Kidney epithelial cell (primary cell): ENCODE results near the gene BCL11B. TPM values are rescaled to one million over a fixed set of nuclear protein-coding genes. Genes with fewer than 3 reads are reported as not detected.

Experiments used
- DNase-seq: peaks from one replicate; pipeline ENCODE4 v3.0.0-alpha.2; 2010; ENCODE audit warnings: low read depth
- H3K27me3 ChIP-seq: 2 replicates; pipeline ENCODE4 v1.6.0; 2011; ENCODE audit warnings: low read length; ENCODE audit not compliant: control insufficient read depth, insufficient read depth
- H3K36me3 ChIP-seq: 2 replicates; pipeline ENCODE4 v1.5.1; 2011; ENCODE audit warnings: low read length; ENCODE audit not compliant: control insufficient read depth, insufficient read depth
- H3K4me3 ChIP-seq: 2 replicates; pipeline ENCODE4 v1.5.1; 2011; ENCODE audit warnings: low read depth, mild to moderate bottlenecking, control low read depth, low read length
- total RNA-seq: library from RNA; depleted of rRNA; stranded (reverse); fragments of >200 nt; gene quantifications from 2 replicates; pipeline ENCODE4 v1.2.3, GENCODE V29; 2015
- TF ChIP-seq, protein P1 (sequence below): IDR thresholded peaks from 2 replicates; pipeline ENCODE4 v1.5.1; 2011; ENCODE audit warnings: mild to moderate bottlenecking, moderate library complexity, low read length, control low read depth, inconsistent platforms; ENCODE audit not compliant: insufficient read depth, poor library complexity, severe bottlenecking

BCL11B gene
- total RNA-seq, 1 donor from 2014 or later = 2.3 TPM

- Histone ChIP-seq H3K27me3 (no peaks in the 10 kb centered on the region), H3K4me3 (no peak overlapping the region), H3K36me3 (no peaks in the 10 kb centered on the region)
- TF ChIP-seq, protein P1, sequence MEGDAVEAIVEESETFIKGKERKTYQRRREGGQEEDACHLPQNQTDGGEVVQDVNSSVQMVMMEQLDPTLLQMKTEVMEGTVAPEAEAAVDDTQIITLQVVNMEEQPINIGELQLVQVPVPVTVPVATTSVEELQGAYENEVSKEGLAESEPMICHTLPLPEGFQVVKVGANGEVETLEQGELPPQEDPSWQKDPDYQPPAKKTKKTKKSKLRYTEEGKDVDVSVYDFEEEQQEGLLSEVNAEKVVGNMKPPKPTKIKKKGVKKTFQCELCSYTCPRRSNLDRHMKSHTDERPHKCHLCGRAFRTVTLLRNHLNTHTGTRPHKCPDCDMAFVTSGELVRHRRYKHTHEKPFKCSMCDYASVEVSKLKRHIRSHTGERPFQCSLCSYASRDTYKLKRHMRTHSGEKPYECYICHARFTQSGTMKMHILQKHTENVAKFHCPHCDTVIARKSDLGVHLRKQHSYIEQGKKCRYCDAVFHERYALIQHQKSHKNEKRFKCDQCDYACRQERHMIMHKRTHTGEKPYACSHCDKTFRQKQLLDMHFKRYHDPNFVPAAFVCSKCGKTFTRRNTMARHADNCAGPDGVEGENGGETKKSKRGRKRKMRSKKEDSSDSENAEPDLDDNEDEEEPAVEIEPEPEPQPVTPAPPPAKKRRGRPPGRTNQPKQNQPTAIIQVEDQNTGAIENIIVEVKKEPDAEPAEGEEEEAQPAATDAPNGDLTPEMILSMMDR = no peak
- DNase-seq = no peak
Measured at GRCh38 chr14:99289394-99290189, 17.6 kb upstream of the BCL11B start.

DNA sequence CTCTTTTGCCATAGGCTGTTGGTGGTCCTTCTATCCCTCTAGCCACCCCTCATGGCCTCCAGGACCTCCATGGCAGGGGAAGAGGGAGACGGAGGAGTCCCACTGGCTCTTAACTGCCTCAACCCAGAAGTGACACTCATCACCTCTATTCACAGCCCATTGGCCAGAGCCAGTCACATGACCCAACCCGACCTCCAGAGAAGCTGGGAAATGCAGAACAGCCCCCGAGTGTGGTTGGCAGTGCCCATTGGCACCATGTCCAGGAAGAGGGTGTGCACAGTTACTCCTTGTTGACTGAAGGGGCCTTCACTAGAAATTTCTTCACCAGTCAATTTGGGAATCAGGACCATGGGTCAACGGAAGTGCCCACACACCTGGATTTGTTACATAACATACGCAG lies 17.0 kb upstream of the BCL11B start:
- TF ChIP-seq, protein P1 = no peak
- Histone ChIP-seq H3K27me3 (no peaks in the 10 kb centered on the region), H3K4me3 (no peak overlapping the region), H3K36me3 (no peaks in the 10 kb centered on the region)
- no peak for DNase-seq

GRCh38 chr14:99287269-99287942 lies 15.4 kb upstream of the BCL11B start:
- Histone ChIP-seq H3K4me3 (no peak overlapping the region), H3K27me3 (no peaks in the 10 kb centered on the region), H3K36me3 (no peaks in the 10 kb centered on the region)
- TF ChIP-seq, protein P1 = no peak
- DNase-seq = no peak

DNA sequence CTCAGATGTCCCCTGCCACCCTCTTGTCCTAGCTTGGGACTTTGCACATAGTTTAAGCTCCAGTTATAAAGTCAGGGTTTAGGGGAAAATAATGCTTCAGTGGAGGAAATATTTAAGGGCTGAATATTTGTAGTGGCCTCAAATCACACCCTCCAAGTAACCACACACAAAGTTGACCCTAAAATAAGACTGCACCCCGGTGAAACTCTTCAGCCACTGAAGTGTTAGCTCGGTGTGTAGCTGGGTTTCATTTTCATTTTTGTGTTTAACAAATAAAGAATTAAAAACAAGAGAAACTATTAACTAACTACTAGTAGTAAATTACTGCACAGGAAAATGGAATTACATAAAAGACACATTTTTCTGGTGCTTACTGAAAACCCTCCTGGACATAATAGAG lies 14.8 kb upstream of the BCL11B start:
- DNase-seq = no peak
- Histone ChIP-seq H3K36me3 (no peaks in the 10 kb centered on the region), H3K27me3 (no peaks in the 10 kb centered on the region), H3K4me3 (no peak overlapping the region)
- TF ChIP-seq, protein P1 = no peak

DNA sequence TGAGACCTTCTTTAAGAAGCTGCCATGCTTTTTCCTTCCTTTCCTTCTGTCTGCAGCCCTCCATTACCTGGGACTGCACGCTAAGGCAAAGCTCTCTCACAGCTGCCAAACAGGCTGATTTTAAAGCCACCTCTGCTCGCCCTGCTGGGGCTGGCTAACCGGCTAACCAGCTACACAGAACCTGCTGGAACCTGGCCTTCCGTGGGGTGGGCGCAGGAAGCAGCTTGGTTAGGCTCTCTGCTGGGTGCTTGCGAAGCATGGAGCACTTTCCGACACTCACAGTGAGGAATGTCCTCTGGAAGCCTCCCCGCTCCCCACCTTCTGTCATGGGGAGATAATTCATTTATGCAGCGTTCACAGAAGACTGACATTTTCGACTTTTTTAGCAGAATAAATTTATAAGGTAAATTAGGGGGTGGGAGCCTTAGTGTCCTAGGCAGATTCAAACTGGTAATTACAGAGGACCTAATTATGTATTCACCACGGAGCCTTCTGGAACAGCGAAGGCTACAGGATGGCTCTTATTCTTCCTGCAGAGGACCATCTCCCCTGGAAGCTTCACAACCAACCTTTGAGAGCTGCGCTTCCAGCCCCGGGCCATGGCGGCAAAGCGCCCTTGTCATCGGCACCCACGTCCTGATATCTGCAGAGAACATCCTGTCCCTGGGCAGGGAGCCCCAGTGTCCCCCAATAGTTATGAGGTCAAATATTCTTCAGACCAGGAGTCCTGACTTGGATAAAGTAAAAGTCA lies 12.4 kb upstream of the BCL11B start:
- peaks cover 17% of the 10 kb centered on the region for H3K27me3 ChIP-seq

More for the DNA sequence above, 12.4 kb upstream of the BCL11B start:
- TF ChIP-seq, protein P1 = no peak
- DNase-seq = no peak
- H3K36me3 ChIP-seq = no peaks in the 10 kb centered on the region
- no peak overlapping the region for H3K4me3 ChIP-seq
